K562 (cell line): ENCODE results near the gene CD226. TPM values are rescaled to one million over a fixed set of nuclear protein-coding genes. Genes with fewer than 3 reads are reported as not detected.

Experiments used
- ATAC-seq: fragments of 200-7000 bp; cut with Tn5 transposase; 3 replicates; pipeline ENCODE4 v1.9.1; 2020; ENCODE audit warnings: moderate library complexity
- BruUV-seq: library from RNA; stranded (reverse); fragments of 400-500 nt; replicated peaks from 2 replicates; lab custom pipeline; 2021; lab: Mats Ljungman, UMichigan
- CTCF ChIA-PET: fragments of 300-600 bp; formaldehyde crosslinking; extraction: SDS; loops from one replicate; lab custom pipeline; 2021; ENCODE audit warnings: low intra/inter-chr PET ratio; lab: Yijun Ruan, JAX
- POLR2A ChIA-PET: fragments of 300-600, 350-650 bp; sonication (Branson Sonifier 250); formaldehyde crosslinking; extraction: SDS; loops from one replicate; lab custom pipeline; 2021; ENCODE audit warnings: antibody characterized with exemption, inconsistent platforms; lab: Yijun Ruan, JAX
- DNase-seq, 4 experiments: peaks; one replicate each; pipeline versions ENCODE4 v3.0.0 to v3.0.0-alpha.2; 2011 to 2018; ENCODE audit warnings: low spot score in 3 of 4, mixed read lengths in 3 of 4; ENCODE audit errors: extremely low read depth in 1 of 4
- FAIRE-seq: peaks from 2 replicates; lab custom pipeline; 2011; peaks lifted over from hg19 to GRCh38; lab: Jason Lieb, UNC
- H2AFZ ChIP-seq: 2 replicates; pipeline ENCODE4 v1.6.0; 2011; ENCODE audit warnings: low read depth, low read length, control low read depth, inconsistent platforms
- H3K27ac ChIP-seq: fragments of 200-600 bp; 3 replicates; pipeline ENCODE4 v1.8.0; 2011; ENCODE audit warnings: low read depth, mild to moderate bottlenecking, control low read depth, inconsistent platforms, low read length, moderate library complexity, mixed read lengths; ENCODE audit errors: extremely low read depth
- H3K27me3 ChIP-seq, 2 experiments: fragments of 300-600 bp in 1 of 2; 2 replicates in 1 of 2; 3 replicates in 1 of 2; pipeline versions ENCODE4 v1.6.0 to v1.8.0; 2011; ENCODE audit warnings: inconsistent platforms in 2 of 2, low read length in 2 of 2, mild to moderate bottlenecking in 1 of 2, mixed read lengths in 1 of 2, moderate library complexity in 1 of 2; ENCODE audit not compliant: control insufficient read depth in 2 of 2, insufficient read depth in 2 of 2
- H3K36me3 ChIP-seq: fragments of 300-600 bp; 3 replicates; pipeline ENCODE4 v1.8.0; 2011; ENCODE audit warnings: mild to moderate bottlenecking, low read length, inconsistent platforms; ENCODE audit not compliant: control insufficient read depth, insufficient read depth
- H3K4me1 ChIP-seq, 2 experiments: fragments of 200-600 bp in 1 of 2; replicated peaks in 1 of 2; 2 replicates in 1 of 2; 3 replicates in 1 of 2; pipeline versions ENCODE4 v1.5.1 to v1.8.0; 2011; ENCODE audit warnings: inconsistent platforms in 2 of 2, low read length in 2 of 2, mild to moderate bottlenecking in 1 of 2, mixed read lengths in 1 of 2, moderate library complexity in 1 of 2; ENCODE audit not compliant: control insufficient read depth in 2 of 2, insufficient read depth in 2 of 2
- H3K4me2 ChIP-seq: 2 replicates; pipeline ENCODE4 v1.6.1; 2011; ENCODE audit warnings: low read length, control low read depth, inconsistent platforms, mixed read lengths; ENCODE audit not compliant: insufficient read depth
- H3K4me3 ChIP-seq: fragments of 200-600 bp; sonication (generic), shearing (Covaris generic); 2 replicates; pipeline ENCODE4 v1.5.1; 2016; ENCODE audit warnings: control low read depth, inconsistent platforms
- H3K79me2 ChIP-seq: fragments of 200-600 bp; 3 replicates; pipeline ENCODE4 v1.8.0; 2011; ENCODE audit warnings: low read length, inconsistent platforms; ENCODE audit not compliant: control insufficient read depth, insufficient read depth
- H3K9ac ChIP-seq, 2 experiments: 2 replicates each; pipeline versions ENCODE4 v1.6.0 to v1.6.1; 2011; ENCODE audit warnings: low read depth in 2 of 2, low read length in 2 of 2, control low read depth in 1 of 2, inconsistent platforms in 1 of 2, mild to moderate bottlenecking in 1 of 2, mixed read lengths in 1 of 2; ENCODE audit not compliant: insufficient read depth in 1 of 2
- H3K9me1 ChIP-seq: one replicate; pipeline ENCODE4 v1.6.0; 2011; ENCODE audit warnings: inconsistent platforms, mild to moderate bottlenecking, low read length, moderate library complexity; ENCODE audit not compliant: control insufficient read depth, insufficient read depth
- H3K9me3 ChIP-seq: replicated peaks from 2 replicates; pipeline ENCODE4 v1.5.1; 2011; ENCODE audit warnings: low read depth, low read length, inconsistent platforms; ENCODE audit not compliant: control insufficient read depth, insufficient read depth
- H4K20me1 ChIP-seq: replicated peaks from 2 replicates; pipeline ENCODE4 v1.6.1; 2011; ENCODE audit warnings: low read length, inconsistent platforms, mixed read lengths; ENCODE audit not compliant: control insufficient read depth, insufficient read depth
- BRF1 ChIP-seq: IDR thresholded peaks from 3 replicates; pipeline ENCODE4 v1.6.1; 2011; ENCODE audit warnings: borderline replicate concordance, mild to moderate bottlenecking; ENCODE audit not compliant: insufficient read length; ENCODE audit errors: extremely low read depth
- CBFA2T3 ChIP-seq: fragments of 450-650 bp; IDR thresholded peaks from 2 replicates; pipeline ENCODE4 v1.6.1; 2017
- SLC30A9 ChIP-seq: fragments of 250-450 bp; sonication (Bioruptor Pico); IDR thresholded peaks from 2 replicates; pipeline ENCODE4 v1.8.0; 2022; ENCODE audit warnings: mild to moderate bottlenecking, moderate library complexity
- TAF15 ChIP-seq: fragments of 200-400 bp; formaldehyde crosslinking; IDR thresholded peaks from 2 replicates; pipeline ENCODE4 v1.6.1; 2017; ENCODE audit warnings: mild to moderate bottlenecking, low read depth, low read length, moderate library complexity
- TSC22D4 ChIP-seq: fragments of 450-650 bp; IDR thresholded peaks from 2 replicates; pipeline ENCODE4 v1.6.1; 2016; ENCODE audit warnings: missing genetic modification characterization, missing biosample characterization, control low read depth
- XRCC5 ChIP-seq: fragments of 200-400 bp; formaldehyde crosslinking; IDR thresholded peaks from 2 replicates; pipeline ENCODE4 v1.6.1; 2017; ENCODE audit warnings: low read depth, mild to moderate bottlenecking, low read length
- WGBS: fragments of 100-300 bp; shearing (Covaris generic); methylation state at CpG from one replicate; pipeline ENCODE4 v1.1.6; 2016; ENCODE audit warnings: low coverage, mixed read lengths; ENCODE audit not compliant: insufficient coverage; ENCODE audit errors: missing lambda C conversion rate; 5-methylcytosine and 5-hydroxymethylcytosine counted together
- in situ Hi-C: fragments of 300-500 bp; cut with MboI; formaldehyde crosslinking; loops from 4 replicates; pipeline ENCODE4 v1.15.0; 2018; ENCODE audit warnings: inconsistent platforms, mixed read lengths
- intact Hi-C: fragments of 100-400 bp; cut with micrococcal nuclease; formaldehyde crosslinking; loops from 2 replicates; pipeline ENCODE4 v1.14.2; 2022
- polyA plus RNA-seq, 8 experiments: library from polyadenylated mRNA; depleted of rRNA in 4 of 8; stranded (reverse) in 5 of 8; unstranded in 3 of 8; fragments of >200 nt; fragmentation: Nextera tagmentation in 2 of 8; fragmentation: Illumina TruSeq in 1 of 8; extraction: Ambion mirVana in 2 of 8; extraction: Trizol in 1 of 8; gene quantifications; 2 replicates each; pipeline versions ENCODE4 v1.2.1 to v1.2.3, GENCODE V29; 2011 to 2014; ENCODE audit warnings: inconsistent platforms in 1 of 8, missing spikeins in 1 of 8
- total RNA-seq, 7 experiments: library from RNA; depleted of rRNA in 6 of 7; stranded (reverse); fragments of >200 nt in 6 of 7; fragmentation: Illumina TruSeq in 2 of 7; extraction: Trizol in 2 of 7; gene quantifications; 2 replicates each; pipeline versions ENCODE4 v1.2.1 to v1.2.3, GENCODE V29; 2011 to 2021; ENCODE audit warnings: low replicate concordance in 1 of 7

The CD226 gene
- total and polyA plus RNA-seq, 9 of the 15 experiments (the other 6 are each of a cell fraction or from before 2014, with no cell fraction given): 0.32 to 1.7 (median 0.80) TPM

GRCh38 chr18:69968039-69968438 lies 20.4 kb upstream of the CD226 start:
- BruUV-seq: no TSS peak
- ChIA-PET POLR2A (no interaction called here), CTCF (no interaction called here)
- H3K79me2 ChIP-seq: no peaks in the 10 kb centered on the region
- no peak overlapping the region for H3K4me3 ChIP-seq
- TF ChIP-seq SLC30A9 (no peak), XRCC5 (no peak), BRF1 (no peak), CBFA2T3 (peak; percentile 8; the same call in 1 of the 2 replicates)
- FAIRE-seq (no peak), DNase-seq (no peak), ATAC-seq (no peak; the same call in 2 of the 3 replicates)
- H3K36me3 ChIP-seq: no peaks in the 10 kb centered on the region
- H4K20me1 ChIP-seq: no peaks in the 10 kb centered on the region
- H2AFZ ChIP-seq: no peak overlapping the region
- H3K27ac ChIP-seq: no peak overlapping the region
- H3K9me3 ChIP-seq: no peaks in the 10 kb centered on the region
- H3K27me3 ChIP-seq: no peaks in the 10 kb centered on the region
- H3K9me1 ChIP-seq: no peaks in the 10 kb centered on the region
- 30% methylated on average over 8 of the region's 8 CpGs for WGBS
- no peak overlapping the region for H3K4me2 ChIP-seq
- H3K4me1 ChIP-seq: no peaks in the 10 kb centered on the region; a peak in 1 of 5 replicates
- intact Hi-C loops: no loop called here
- H3K9ac ChIP-seq: no peak overlapping the region
- in situ Hi-C loops: no loop called here

DNA sequence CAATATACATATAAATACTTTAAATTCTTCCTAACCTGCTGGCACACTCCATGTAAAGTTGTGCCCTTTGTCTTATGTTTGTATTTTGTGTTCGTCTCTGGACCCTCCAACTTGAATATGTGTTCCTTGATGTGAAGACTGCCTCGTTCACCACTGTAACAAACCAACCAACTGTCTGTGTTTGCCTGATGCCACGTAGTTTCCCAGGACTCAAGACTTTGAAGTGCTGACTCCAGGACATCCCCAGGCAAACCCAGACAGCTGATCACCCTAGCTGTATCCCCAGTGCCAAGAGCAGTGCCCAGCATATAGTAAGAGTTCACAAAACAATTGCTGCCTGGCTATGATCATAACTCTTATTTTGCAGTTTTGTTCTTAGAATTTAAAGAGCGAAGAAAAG lies 15.5 kb upstream of the CD226 start:
- no peak overlapping the region for H2AFZ ChIP-seq
- BruUV-seq: no TSS peak
- DNase-seq (no peak), ATAC-seq (no peak), FAIRE-seq (no peak)
- no peak overlapping the region for H3K4me3 ChIP-seq
- H3K9ac ChIP-seq: no peak overlapping the region
- ChIA-PET CTCF (no interaction called here), POLR2A (no interaction called here)
- H3K36me3 ChIP-seq: no peaks in the 10 kb centered on the region
- no peaks in the 10 kb centered on the region for H3K79me2 ChIP-seq
- no peaks in the 10 kb centered on the region for H3K9me3 ChIP-seq
- TF ChIP-seq TSC22D4 (tag): no peak
- TF ChIP-seq TAF15: no peak
- in situ Hi-C loops (no loop called here), intact Hi-C loops (loop anchor here (5.0 kb wide), 1 partner anchor 64 kb away; no protein-coding TSS in a partner anchor)
- no peaks in the 10 kb centered on the region for H3K27me3 ChIP-seq
- H3K4me2 ChIP-seq: no peak overlapping the region
- H3K4me1 ChIP-seq: peaks cover 0 to 10% of the 10 kb centered on the region in 2 experiments; a peak in 2 of 5 replicates
- H4K20me1 ChIP-seq: no peaks in the 10 kb centered on the region
- 68% methylated on average over 4 of the region's 4 CpGs for WGBS
- H3K27ac ChIP-seq: no peak overlapping the region
- no peaks in the 10 kb centered on the region for H3K9me1 ChIP-seq
